NT2/D1 (cell line): ENCODE data around the gene RYR3.

ENCODE experiments used
- SUZ12 ChIP-seq: IDR thresholded peaks from 2 replicates; pipeline ENCODE4 v1.6.1; 2011; ENCODE audit not compliant: insufficient read length, insufficient read depth; ENCODE audit errors: extremely low read depth
- YY1 ChIP-seq: IDR thresholded peaks from 2 replicates; pipeline ENCODE4 v1.6.1; 2011; ENCODE audit not compliant: insufficient read length, insufficient read depth
- ZNF274 ChIP-seq: IDR thresholded peaks from 2 replicates; pipeline ENCODE4 v1.6.1; 2011; ENCODE audit warnings: mild to moderate bottlenecking, low read depth, low read length

GRCh38 chr15:33797651-33798050 lies 486.9 kb downstream of the RYR3 start:
- TF ChIP-seq SUZ12 (no peak), YY1 (no peak), ZNF274 (no peak)
